HG02870 (cell line): ENCODE results near the gene ADSS1.

ENCODE experiments used
- ATAC-seq: cut with Tn5 transposase; IDR thresholded peaks from one replicate; pipeline ENCODE4 v1.9.1; 2021; ENCODE audit warnings: mild to moderate bottlenecking, moderate library complexity; ENCODE audit not compliant: unreplicated experiment

The ADSS1 gene

DNA sequence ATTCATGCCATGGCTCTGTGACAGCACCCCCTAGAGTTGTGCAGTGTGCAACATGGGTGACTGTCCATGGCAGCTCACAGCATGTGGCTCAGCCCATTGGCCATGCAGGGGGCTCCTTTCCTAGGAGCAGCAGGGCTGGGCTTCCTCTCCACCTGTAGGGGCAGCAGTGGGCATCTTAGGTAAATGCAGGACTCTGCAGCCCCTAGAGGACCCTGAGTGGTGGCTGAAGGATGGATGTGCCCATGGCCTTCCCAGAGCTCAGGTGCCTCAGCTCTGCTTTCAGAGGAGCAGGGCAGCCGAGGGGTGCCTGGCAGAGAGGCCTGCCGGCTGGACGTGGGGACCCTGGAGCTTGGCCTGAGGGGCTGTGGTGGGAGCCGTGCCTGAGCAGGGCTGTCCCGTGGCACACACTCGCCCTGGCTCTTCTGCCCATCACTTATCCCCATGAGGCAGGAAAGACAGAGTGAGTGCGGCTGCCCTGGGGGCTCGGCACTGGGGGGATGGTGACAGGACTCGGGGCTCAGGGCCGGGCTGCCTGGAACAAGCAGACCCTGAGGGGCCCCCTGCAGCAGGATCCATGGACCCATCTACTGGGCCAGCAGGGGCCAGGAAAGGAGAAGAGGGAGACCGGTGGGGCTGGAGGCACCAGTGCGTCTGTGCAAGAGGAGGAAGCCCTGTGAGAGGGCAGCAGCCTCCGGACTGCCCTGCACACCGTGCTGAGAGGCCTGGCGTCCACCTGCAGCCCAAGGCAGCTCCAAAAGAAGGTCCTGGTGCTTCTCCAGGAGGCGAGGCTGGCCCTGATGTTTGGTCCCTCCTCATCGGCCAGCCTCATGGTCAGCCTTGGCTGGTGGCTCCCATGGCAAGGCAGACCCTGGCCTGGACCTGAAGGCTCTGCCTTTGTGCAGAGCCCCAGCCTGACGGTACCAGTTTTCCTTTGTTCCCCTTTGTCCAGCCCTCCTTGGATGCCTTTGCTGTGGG, 7.6 kb downstream of the ADSS1 start:
- ATAC-seq, result no peak

DNA sequence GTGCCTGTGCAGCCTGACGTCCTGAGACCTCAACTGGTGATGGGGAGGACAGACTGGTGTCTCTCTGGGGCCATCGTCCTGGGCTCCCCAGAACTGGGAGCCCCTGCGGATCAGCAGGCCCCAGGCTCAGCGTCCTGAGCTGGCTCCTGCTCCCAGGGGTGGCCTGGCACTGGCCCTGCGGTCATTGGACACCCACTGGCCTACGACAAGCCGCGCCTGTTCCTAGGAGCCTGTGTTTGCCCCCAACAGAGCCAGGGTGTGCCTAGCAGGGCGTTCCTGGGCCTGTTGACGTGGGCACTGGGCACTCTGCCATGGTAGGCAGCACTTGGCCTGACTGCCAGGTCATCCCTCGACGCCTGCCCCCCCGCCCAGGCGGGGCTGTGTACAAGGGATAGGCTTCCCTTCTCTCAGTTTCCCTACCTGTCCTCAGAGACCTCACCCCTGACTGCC, 8.4 kb downstream of the ADSS1 start:
- no peak for ATAC-seq

- no peak for ATAC-seq
Measured at GRCh38 chr14:104732931-104733681, 9.1 kb downstream of the ADSS1 start.

- ATAC-seq, result no peak
Measured at GRCh38 chr14:104734051-104734587, 10.1 kb downstream of the ADSS1 start.

DNA sequence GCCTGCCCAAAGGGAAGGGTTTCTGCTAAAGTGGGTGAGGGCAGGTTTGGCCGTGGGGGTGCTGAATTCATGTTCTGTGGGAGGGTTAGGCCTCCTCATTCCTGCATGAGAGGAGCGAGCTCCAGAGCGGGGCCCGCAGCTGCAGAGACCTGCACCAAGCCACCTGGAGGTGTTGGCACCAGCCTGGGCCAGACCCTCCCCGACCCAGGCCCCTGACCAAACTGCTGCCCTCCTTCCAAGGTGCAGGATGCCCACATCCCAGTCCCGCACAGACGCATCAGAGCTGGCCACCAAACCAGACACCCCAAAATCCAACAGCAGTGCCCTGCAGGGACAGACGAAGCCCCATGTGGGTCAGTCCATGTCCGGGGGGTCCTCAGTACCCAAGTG, 10.6 kb downstream of the ADSS1 start:
- no peak for ATAC-seq

DNA sequence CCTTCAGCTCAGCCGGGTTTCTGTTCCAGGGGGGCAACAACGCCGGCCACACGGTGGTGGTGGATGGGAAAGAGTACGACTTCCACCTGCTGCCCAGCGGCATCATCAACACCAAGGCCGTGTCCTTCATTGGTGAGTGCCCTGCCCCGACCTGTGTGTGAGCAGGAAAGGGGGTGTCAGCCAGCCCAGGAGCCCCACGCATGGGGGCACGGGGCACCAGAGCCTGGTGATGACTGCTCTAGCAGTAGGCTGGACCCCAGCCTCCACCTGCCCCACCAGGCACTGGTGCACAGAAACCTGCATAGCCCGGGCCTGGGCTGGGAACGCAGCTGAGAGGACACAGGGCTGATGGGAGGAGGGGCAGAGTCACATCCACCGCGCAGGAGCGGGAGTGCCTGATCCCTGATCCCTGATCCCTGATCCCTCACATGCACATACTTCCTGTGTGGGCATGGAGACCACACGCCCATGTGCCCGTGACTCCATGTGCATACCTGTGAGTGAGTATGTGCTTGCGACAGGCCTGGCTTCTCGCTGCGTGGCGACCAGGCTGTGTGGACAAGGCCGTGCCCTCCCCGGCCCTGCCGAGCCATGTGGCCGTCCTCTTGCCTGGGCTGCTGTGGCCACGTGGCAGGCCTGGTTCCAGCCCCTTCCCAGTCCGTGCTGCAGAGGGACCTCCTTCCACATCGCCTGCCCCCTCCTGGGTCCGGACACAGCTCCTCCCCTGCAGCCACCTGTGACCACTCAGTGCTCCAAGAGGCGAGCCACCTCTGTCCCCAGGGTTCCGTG, 11.2 kb downstream of the ADSS1 start:
- ATAC-seq, result no peak

DNA sequence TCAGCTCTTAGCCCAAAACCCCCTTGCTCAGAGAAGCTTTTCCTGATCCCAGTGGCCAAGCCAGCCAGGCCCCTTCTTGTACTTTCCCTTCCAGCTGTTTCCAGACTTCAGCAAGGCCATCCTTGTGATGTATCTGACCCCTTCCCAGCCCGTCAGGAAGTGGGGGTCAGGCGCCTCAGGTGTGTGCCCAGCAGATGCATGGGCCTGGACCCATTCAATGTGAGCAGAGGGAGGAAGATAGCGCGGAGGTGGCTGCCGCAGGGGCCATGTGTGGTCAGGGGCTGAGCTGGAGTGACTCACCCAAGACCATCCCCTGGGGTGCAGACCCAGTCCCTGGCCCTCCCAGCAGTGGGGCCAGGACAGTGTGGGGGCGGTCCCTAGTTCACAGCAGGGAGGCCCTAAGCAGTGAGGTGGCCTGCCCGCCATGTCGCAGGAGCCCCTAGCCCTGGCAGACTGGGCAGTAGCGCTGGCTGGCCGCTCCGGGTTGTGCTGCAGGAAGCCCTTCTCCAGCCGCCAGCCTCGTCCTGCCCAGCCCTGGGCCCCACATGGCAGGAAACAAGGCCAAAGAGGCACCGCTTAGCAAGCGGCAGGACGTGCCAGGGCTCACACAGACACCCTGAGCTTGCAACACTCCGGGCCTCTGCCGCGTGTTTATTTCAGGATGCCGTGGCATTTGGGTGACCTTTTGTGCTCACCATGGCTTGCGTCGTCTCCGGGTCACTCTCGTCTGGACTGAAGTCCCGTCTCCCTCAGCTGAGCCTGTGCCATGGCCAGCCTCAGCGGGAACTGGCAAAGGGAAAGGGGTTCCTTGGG, 12.0 kb downstream of the ADSS1 start:
- no peak for ATAC-seq

GRCh38 chr14:104738375-104739019, 14.5 kb downstream of the ADSS1 start:
- no peak for ATAC-seq

GRCh38 chr14:104739026-104739425, 15.0 kb downstream of the ADSS1 start:
- no peak for ATAC-seq

- ATAC-seq, result no peak
Measured at GRCh38 chr14:104739546-104740516, 15.8 kb downstream of the ADSS1 start.

DNA sequence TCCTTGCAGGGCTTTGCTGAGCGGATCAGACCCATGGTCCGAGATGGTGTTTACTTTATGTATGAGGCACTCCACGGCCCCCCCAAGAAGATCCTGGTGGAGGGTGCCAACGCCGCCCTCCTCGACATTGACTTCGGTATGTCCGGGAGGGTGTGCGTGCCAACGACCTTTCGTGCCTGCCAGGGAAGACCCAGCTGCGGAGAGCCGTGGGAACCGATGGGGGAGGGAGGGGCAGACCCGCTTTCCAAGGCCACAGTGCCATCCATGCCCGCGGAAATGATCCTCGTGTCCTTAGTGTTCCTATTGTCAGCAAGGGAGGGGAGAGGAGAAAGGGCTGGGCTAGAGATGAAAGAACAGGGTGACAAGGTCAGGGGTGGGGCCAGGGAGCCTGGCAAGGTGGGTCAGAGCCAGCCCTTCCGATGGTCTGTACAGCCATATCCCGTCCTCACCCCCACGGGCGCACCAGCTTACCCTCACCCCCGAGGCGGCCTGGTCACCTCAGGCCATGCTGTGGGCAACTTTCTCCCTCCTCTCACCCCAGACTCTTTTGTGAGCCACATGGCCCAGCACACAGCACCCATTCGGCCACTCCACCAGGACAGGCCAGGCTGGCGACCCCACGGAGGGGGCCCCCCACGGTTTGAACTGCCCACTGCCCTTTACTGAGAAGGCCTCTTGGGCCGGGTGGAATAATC, 17.2 kb downstream of the ADSS1 start:
- ATAC-seq, result no peak

GRCh38 chr14:104741803-104742251, 17.8 kb downstream of the ADSS1 start:
- ATAC-seq, result no peak

DNA sequence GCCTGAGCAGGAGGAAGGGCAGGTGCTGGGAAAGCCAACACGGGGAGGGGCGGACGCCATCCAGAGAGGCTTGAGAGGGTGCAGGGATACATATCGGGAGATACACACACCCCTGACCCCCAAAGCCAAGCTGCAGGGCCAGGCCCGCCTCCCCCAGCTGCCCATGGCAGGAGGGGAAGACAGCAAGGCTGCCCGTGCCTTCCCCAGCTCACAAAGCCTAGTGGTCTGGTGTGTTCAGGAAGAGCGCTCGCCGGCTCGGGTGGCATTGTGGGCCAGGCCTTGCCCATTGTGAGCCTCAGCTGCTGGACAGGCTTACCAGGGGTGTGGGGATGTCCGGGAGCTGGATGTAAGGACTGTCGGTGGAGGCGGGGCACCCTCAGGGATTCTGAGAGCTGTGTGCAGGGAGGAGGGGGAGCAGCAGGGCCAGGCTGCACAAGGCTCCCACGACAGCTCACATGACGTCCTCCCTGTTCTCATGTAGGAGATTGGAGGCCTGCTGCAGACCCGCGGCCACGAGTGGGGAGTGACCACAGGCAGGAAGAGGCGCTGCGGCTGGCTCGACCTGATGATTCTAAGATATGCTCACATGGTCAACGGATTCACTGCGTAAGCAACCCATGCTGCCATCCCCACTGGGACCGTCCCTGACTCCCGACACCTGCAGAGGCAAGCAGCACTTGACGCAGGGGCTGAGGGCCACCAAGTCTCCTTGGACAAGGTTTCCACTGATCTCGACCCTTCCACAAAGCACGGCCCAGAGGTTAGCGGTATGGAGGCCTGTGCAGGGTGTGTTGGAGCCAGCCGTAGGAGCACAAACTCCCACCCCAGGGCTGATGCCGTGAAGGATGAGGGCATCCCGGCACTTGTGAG, 18.8 kb downstream of the ADSS1 start:
- ATAC-seq, result no peak

GRCh38 chr14:104743461-104744380, 19.7 kb downstream of the ADSS1 start:
- no peak for ATAC-seq

DNA sequence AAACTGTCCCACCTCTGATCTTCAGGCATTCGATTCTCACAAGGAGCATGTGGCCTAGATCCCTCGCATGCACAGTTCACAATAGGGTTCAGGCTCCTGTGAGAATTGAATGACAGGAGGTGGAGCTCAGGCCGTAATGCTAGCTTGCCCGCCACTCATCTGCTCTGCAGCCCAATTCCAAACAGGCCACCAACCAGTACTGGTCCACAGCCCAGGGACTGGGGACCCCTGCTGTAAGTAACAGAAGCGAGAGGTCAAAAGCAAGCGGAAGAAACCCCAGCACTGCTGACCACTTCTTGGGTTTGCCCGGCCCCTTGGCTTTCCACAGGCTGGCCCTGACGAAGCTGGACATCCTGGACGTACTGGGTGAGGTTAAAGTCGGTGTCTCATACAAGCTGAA, 20.5 kb downstream of the ADSS1 start:
- ATAC-seq, result no peak

DNA sequence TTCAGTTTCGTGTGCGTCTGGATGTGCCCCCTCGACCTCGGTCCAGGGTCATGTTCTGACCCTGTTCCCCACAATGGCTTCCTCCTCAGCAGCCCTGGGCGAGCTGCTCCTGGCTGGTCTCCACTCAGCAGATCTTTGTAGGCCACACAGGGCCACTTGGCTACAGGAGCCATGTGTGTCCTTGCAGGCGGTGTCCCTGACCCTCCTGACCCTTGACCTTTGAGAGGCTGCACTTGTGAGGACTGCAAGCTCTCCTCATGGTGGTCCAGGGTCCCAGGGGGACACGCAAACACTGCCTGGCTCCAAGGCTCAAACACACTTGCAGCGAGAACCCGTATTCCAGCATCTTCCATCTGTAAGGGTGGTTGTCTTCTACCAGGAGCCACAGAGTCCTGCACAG, 21.4 kb downstream of the ADSS1 start:
- no peak for ATAC-seq
